Measurements from ENCODE around the gene TICAM2.

TICAM2 gene

DNA sequence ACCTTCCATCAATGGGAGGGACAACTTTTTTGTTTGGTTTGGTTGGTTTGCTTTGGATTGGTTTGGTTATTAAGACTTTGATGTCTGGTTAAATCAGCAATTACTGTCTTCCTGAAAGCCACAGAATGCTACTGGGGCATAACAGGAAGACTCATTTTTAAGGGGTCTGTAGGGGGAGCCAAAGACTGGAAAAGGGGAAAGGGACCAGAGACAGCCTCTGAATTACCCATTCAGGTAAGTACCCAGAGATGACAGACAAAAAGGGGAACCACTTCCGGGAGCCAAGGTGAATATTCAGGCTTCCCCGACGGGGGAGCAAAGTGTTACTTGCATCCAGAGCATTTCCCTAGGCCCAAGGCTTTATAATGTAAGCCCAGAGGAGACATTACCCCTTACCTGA is 53.1 kb downstream of the TICAM2 start:
- no peak for TF ChIP-seq EZH2phosphoT487 (conservative IDR thresholded peaks at IDR 0.05; ENCODE audit: low read length)
- TF ChIP-seq, protein P1, sequence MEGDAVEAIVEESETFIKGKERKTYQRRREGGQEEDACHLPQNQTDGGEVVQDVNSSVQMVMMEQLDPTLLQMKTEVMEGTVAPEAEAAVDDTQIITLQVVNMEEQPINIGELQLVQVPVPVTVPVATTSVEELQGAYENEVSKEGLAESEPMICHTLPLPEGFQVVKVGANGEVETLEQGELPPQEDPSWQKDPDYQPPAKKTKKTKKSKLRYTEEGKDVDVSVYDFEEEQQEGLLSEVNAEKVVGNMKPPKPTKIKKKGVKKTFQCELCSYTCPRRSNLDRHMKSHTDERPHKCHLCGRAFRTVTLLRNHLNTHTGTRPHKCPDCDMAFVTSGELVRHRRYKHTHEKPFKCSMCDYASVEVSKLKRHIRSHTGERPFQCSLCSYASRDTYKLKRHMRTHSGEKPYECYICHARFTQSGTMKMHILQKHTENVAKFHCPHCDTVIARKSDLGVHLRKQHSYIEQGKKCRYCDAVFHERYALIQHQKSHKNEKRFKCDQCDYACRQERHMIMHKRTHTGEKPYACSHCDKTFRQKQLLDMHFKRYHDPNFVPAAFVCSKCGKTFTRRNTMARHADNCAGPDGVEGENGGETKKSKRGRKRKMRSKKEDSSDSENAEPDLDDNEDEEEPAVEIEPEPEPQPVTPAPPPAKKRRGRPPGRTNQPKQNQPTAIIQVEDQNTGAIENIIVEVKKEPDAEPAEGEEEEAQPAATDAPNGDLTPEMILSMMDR (IDR thresholded peaks at IDR 0.05; ENCODE audit: insufficient read depth, low read length, poor library complexity, severe bottlenecking) = peak; percentile 42
- Histone ChIP-seq H3K36me3 (ENCODE audit: low read length) (peaks cover 7% of the 10 kb centered on the region), H3K79me2 (ENCODE audit: insufficient read depth, low read length) (no peaks in the 10 kb centered on the region; the same call in 1 of the 2 replicates), H3K27me3 (ENCODE audit: low read length) (no peaks in the 10 kb centered on the region), H3K9me2 (replicated peaks; ENCODE audit: insufficient read depth, low read length) (no peaks in the 10 kb centered on the region), H3K27ac (ENCODE audit: low read depth, low read length) (no peak overlapping the region), H3K4me2 (ENCODE audit: low read depth, low read length, poor library complexity, severe bottlenecking) (no peak overlapping the region), H4K20me1 (ENCODE audit: low read depth, low read length) (no peaks in the 10 kb centered on the region), H3K4me3 (ENCODE audit: insufficient read depth, low read length, poor library complexity, severe bottlenecking) (no peak overlapping the region), H3K9ac (ENCODE audit: low read length) (no peak overlapping the region), H3K9me3 (ENCODE audit: insufficient read depth, low read length) (peaks cover 9% of the 10 kb centered on the region; the same call in 1 of the 2 replicates), H2AFZ (ENCODE audit: low read depth, low read length, severe bottlenecking) (peak overlapping the region; percentile 64), H3F3A (ENCODE audit: insufficient read depth) (no peaks in the 10 kb centered on the region)

DNA sequence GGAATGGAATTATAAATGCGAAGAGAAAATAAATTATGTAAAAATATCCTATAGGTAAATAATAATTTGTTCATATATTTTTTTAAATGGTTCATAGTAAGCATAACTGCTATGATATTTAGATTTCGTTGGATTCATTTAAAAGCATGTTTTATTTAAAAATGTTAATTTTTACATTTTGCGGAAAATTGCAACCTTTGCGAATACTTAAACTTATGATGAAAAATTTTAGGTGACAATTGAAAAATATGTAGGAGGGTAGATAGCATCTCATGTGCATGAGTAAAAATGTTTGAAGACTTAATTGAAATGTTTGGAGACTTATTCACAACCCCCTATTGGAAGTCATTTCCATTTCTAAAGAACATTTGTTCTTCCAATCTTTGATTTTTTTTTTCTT is 53.6 kb downstream of the TICAM2 start:
- H3K36me3 ChIP-seq (ENCODE audit: low read length) = peaks cover 7% of the 10 kb centered on the region
- no peaks in the 10 kb centered on the region for H3F3A ChIP-seq (ENCODE audit: insufficient read depth)
- H3K4me2 ChIP-seq (ENCODE audit: low read depth, low read length, poor library complexity, severe bottlenecking) = no peak overlapping the region
- H2AFZ ChIP-seq (ENCODE audit: low read depth, low read length, severe bottlenecking) = peak overlapping the region; percentile 64
- no peak overlapping the region for H3K9ac ChIP-seq (ENCODE audit: low read length)
- no peak overlapping the region for H3K27ac ChIP-seq (ENCODE audit: low read depth, low read length)
- H3K4me3 ChIP-seq (ENCODE audit: insufficient read depth, low read length, poor library complexity, severe bottlenecking) = no peak overlapping the region
- H3K9me2 ChIP-seq (replicated peaks; ENCODE audit: insufficient read depth, low read length) = no peaks in the 10 kb centered on the region
- no peaks in the 10 kb centered on the region for H3K27me3 ChIP-seq (ENCODE audit: low read length)
- H3K9me3 ChIP-seq (ENCODE audit: insufficient read depth, low read length) = peaks cover 9% of the 10 kb centered on the region; the same call in 1 of the 2 replicates
- peaks cover 5% of the 10 kb centered on the region for H3K79me2 ChIP-seq (ENCODE audit: insufficient read depth, low read length)
- H4K20me1 ChIP-seq (ENCODE audit: low read depth, low read length) = no peaks in the 10 kb centered on the region
- no peak for TF ChIP-seq EZH2phosphoT487 (conservative IDR thresholded peaks at IDR 0.05; ENCODE audit: low read length)
- TF ChIP-seq, protein P1 (IDR thresholded peaks at IDR 0.05; ENCODE audit: insufficient read depth, low read length, poor library complexity, severe bottlenecking) = no peak

DNA sequence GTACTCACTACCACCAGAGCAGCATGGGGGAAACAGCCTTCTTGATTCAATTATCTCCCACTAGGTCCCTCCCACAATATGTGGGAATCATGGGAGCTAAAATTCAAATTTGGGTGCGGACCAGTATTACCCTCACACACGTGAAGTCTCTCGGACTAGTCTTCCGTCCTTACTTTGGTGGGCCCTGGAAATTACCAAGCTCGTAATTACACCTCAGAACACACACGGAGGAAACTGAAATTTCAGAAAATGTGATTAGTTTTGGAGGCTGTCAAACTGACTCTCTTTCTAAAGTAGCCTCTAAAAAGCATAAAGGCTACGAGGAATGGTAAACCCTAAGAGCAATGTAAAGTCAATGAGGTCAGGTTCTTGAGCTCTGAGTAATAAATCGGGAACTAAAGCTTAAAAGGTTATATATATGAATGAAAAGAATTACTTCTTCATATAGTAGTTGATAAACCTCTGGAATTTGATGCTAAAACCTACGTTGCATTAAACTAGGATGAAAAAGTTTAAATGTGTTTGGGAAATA is 56.9 kb downstream of the TICAM2 start:
- Histone ChIP-seq H3K9me3 (ENCODE audit: insufficient read depth, low read length) (peaks cover 9% of the 10 kb centered on the region; the same call in 1 of the 2 replicates), H3F3A (ENCODE audit: insufficient read depth) (no peaks in the 10 kb centered on the region), H4K20me1 (ENCODE audit: low read depth, low read length) (peaks cover 22% of the 10 kb centered on the region), H3K4me3 (ENCODE audit: insufficient read depth, low read length, poor library complexity, severe bottlenecking) (peak overlapping the region; percentile 40), H3K9me2 (replicated peaks; ENCODE audit: insufficient read depth, low read length) (no peaks in the 10 kb centered on the region), H3K36me3 (ENCODE audit: low read length) (peaks cover 30% of the 10 kb centered on the region), H3K4me2 (ENCODE audit: low read depth, low read length, poor library complexity, severe bottlenecking) (peak overlapping the region; percentile 71), H3K27ac (ENCODE audit: low read depth, low read length) (peak overlapping the region; percentile 54; the same call in 1 of the 2 replicates), H3K27me3 (ENCODE audit: low read length) (no peaks in the 10 kb centered on the region), H3K9ac (ENCODE audit: low read length) (peak overlapping the region; percentile 34; the same call in 1 of the 2 replicates), H2AFZ (ENCODE audit: low read depth, low read length, severe bottlenecking) (peak overlapping the region; percentile 99), H3K79me2 (ENCODE audit: insufficient read depth, low read length) (peaks cover 37% of the 10 kb centered on the region)
- TF ChIP-seq, protein P1 (IDR thresholded peaks at IDR 0.05; ENCODE audit: insufficient read depth, low read length, poor library complexity, severe bottlenecking) = no peak
- TF ChIP-seq EZH2phosphoT487 (conservative IDR thresholded peaks at IDR 0.05; ENCODE audit: low read length) = no peak
